Fibroblast of villous mesenchyme (primary cell): Measurements from ENCODE around the gene NBR1. TPM values are rescaled to one million over a fixed set of nuclear protein-coding genes. Genes with fewer than 3 reads are reported as not detected.
"Not testable (repeated sequence)": the region's sequence is repeated elsewhere in the genome, so short reads cannot be mapped to it uniquely, and the experiment has no call there.

Experiments
- DNase-seq: peaks from one replicate; pipeline ENCODE4 v3.0.0-alpha.2; 2010; ENCODE audit warnings: low read depth
- H3K4me3 ChIP-seq: 2 replicates; pipeline ENCODE4 v1.5.1; 2011; ENCODE audit warnings: low read depth, mild to moderate bottlenecking, low read length
- CTCF ChIP-seq: IDR thresholded peaks from 2 replicates; pipeline ENCODE4 v1.5.1; 2012; ENCODE audit warnings: low read depth, mild to moderate bottlenecking, low read length; ENCODE audit not compliant: insufficient read depth
- total RNA-seq: library from RNA; depleted of rRNA; stranded (reverse); fragments of >200 nt; gene quantifications from 2 replicates; pipeline ENCODE4 v1.2.3, GENCODE V29; 2012

Gene NBR1
- total RNA-seq, 1 donor, result 135 TPM

GRCh38 chr17:43142153-43142552, 28.9 kb upstream of the NBR1 start:
- no peak overlapping the region for H3K4me3 ChIP-seq
- DNase-seq, result no peak
- TF ChIP-seq CTCF, result no peak

GRCh38 chr17:43143201-43143600, 27.8 kb upstream of the NBR1 start:
- no peak for DNase-seq

GRCh38 chr17:43146649-43147048, 24.4 kb upstream of the NBR1 start:
- TF ChIP-seq CTCF, result no peak
- no peak for DNase-seq
- H3K4me3 ChIP-seq, result no peak overlapping the region

More at GRCh38 chr17:43143201-43143600, 27.8 kb upstream of the NBR1 start:
- H3K4me3 ChIP-seq, result no peak overlapping the region
- no peak for TF ChIP-seq CTCF

- TF ChIP-seq CTCF, result no peak
- H3K4me3 ChIP-seq, result no peak overlapping the region
- DNase-seq, result peak; percentile 3
Measured at GRCh38 chr17:43151880-43152456, 19.0 kb upstream of the NBR1 start.

- not testable (repeated sequence) for H3K4me3 ChIP-seq
- DNase-seq, result peak; percentile 34
Measured at GRCh38 chr17:43153197-43153835, 17.7 kb upstream of the NBR1 start.

GRCh38 chr17:43155666-43156065, 15.3 kb upstream of the NBR1 start:
- TF ChIP-seq CTCF, result no peak
- DNase-seq, result no peak
- no peak overlapping the region for H3K4me3 ChIP-seq

- H3K4me3 ChIP-seq, DNase-seq: not testable (repeated sequence)
Measured at GRCh38 chr17:43159232-43159631, 11.8 kb upstream of the NBR1 start.

GRCh38 chr17:43159957-43160356, 11.1 kb upstream of the NBR1 start:
- DNase-seq, H3K4me3 ChIP-seq: not testable (repeated sequence)

GRCh38 chr17:43165971-43166370, 5.0 kb upstream of the NBR1 start:
- not testable (repeated sequence) for H3K4me3 ChIP-seq, DNase-seq
